ENCODE measurements around the gene CRYBG3. TPM values are rescaled to one million over a fixed set of nuclear protein-coding genes. Genes with fewer than 3 reads are reported as not detected.

Gene CRYBG3
- total RNA-seq, 4 donors from 2014 or later = 17.4 to 41.5 (median 38.1) TPM

DNA sequence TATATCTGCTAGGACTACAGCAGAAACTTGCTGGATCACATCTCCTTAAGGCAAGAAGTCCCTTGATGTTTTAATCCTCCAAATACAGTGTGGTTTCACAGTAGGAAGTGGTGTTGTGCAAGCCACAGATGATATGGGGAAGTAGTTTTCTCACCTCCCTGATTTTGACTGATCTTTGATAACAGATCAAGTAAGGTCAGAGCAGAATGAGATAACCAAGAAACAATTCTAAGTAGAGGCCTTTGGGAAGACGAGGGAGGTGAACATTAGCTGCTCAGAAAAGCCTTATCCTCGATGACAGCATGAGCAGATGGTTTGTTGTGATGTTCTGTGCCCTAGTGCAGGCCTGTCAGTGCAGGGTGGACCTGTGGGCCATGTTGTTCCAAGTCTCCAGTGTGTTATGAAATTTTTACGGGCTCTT, 89.1 kb downstream of the CRYBG3 start:
- Histone ChIP-seq H3K36me3 (no peaks in the 10 kb centered on the region), H3K9me3 (no peaks in the 10 kb centered on the region), H3K27ac (no peak overlapping the region), H3K4me1 (no peaks in the 10 kb centered on the region), H3K4me3 (no peak overlapping the region), H3K27me3 (no peaks in the 10 kb centered on the region)
- intact Hi-C loops (cut with DNase I; ENCODE audit: low total_unique reads) = no loop called here
- no peak for DNase-seq
- TF ChIP-seq POLR2A (IDR thresholded peaks at IDR 0.05) = no peak
- TF ChIP-seq, protein P1, sequence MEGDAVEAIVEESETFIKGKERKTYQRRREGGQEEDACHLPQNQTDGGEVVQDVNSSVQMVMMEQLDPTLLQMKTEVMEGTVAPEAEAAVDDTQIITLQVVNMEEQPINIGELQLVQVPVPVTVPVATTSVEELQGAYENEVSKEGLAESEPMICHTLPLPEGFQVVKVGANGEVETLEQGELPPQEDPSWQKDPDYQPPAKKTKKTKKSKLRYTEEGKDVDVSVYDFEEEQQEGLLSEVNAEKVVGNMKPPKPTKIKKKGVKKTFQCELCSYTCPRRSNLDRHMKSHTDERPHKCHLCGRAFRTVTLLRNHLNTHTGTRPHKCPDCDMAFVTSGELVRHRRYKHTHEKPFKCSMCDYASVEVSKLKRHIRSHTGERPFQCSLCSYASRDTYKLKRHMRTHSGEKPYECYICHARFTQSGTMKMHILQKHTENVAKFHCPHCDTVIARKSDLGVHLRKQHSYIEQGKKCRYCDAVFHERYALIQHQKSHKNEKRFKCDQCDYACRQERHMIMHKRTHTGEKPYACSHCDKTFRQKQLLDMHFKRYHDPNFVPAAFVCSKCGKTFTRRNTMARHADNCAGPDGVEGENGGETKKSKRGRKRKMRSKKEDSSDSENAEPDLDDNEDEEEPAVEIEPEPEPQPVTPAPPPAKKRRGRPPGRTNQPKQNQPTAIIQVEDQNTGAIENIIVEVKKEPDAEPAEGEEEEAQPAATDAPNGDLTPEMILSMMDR (IDR thresholded peaks at IDR 0.05) = no peak

DNA sequence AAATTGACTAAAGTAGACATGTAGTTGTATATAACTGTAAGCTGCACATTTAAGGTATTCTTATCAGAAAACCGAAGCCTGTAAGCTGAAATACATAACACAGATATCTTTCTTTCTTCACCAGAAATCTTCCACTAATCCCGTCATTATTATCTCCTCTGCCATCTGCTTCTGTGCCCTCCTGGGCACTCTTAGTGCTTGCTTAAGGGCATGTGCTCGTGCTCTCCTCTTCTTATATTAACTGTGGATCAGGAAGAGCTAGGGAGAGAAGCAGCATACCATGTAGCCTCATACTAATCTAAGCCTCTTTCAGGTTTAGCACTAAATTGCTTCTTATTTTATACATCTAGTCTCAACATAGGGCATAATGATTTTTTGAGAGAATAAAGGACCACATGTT, 89.6 kb downstream of the CRYBG3 start:
- Histone ChIP-seq H3K4me3 (no peak overlapping the region), H3K4me1 (no peaks in the 10 kb centered on the region), H3K36me3 (no peaks in the 10 kb centered on the region), H3K9me3 (no peaks in the 10 kb centered on the region), H3K27ac (no peak overlapping the region), H3K27me3 (no peaks in the 10 kb centered on the region)
- intact Hi-C loops (cut with DNase I; ENCODE audit: low total_unique reads) = no loop called here
- DNase-seq = no peak
- no peak for TF ChIP-seq POLR2A (IDR thresholded peaks at IDR 0.05)
- TF ChIP-seq, protein P1 (IDR thresholded peaks at IDR 0.05) = no peak

DNA sequence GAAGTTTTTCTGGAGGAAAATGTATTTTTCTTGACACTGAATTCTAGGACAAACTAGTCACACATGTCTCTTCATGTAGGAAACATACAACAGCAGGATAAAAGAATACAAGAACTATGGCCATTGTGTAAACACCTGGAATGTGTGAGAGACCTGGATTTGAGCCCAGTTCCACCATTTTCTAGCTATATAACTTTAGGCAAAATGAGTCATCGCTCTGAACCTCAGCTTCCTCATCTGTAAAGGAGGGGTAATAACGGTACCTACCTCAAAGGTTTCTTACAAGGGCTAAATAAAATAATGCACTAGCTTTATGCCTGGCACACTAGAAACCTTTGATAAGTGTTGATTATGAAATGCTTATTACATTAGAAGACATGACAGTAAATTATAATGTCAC, 92.6 kb downstream of the CRYBG3 start:
- Histone ChIP-seq H3K36me3 (no peaks in the 10 kb centered on the region), H3K27ac (no peak overlapping the region), H3K9me3 (no peaks in the 10 kb centered on the region), H3K27me3 (no peaks in the 10 kb centered on the region), H3K4me1 (no peaks in the 10 kb centered on the region), H3K4me3 (no peak overlapping the region)
- no peak for DNase-seq
- intact Hi-C loops (cut with DNase I; ENCODE audit: low total_unique reads) = no loop called here
- TF ChIP-seq POLR2A (IDR thresholded peaks at IDR 0.05) = no peak
- TF ChIP-seq, protein P1 (IDR thresholded peaks at IDR 0.05) = no peak

GRCh38 chr3:97916576-97916975, 94.8 kb downstream of the CRYBG3 start:
- DNase-seq = no peak
- no peaks in the 10 kb centered on the region for H3K9me3 ChIP-seq
- intact Hi-C loops (cut with DNase I; ENCODE audit: low total_unique reads) = no loop called here
- H3K36me3 ChIP-seq = no peaks in the 10 kb centered on the region
- TF ChIP-seq, protein P1 (IDR thresholded peaks at IDR 0.05) = no peak
- TF ChIP-seq POLR2A (IDR thresholded peaks at IDR 0.05) = no peak
- no peaks in the 10 kb centered on the region for H3K4me1 ChIP-seq
- H3K4me3 ChIP-seq = no peak overlapping the region
- no peak overlapping the region for H3K27ac ChIP-seq
- no peaks in the 10 kb centered on the region for H3K27me3 ChIP-seq

- no peaks in the 10 kb centered on the region for H3K4me1 ChIP-seq
- H3K36me3 ChIP-seq = no peaks in the 10 kb centered on the region
- DNase-seq = no peak
- TF ChIP-seq, protein P1 (IDR thresholded peaks at IDR 0.05) = no peak
- no peak for TF ChIP-seq POLR2A (IDR thresholded peaks at IDR 0.05)
- no peak overlapping the region for H3K4me3 ChIP-seq
- H3K27ac ChIP-seq = no peak overlapping the region
- H3K27me3 ChIP-seq = no peaks in the 10 kb centered on the region
- intact Hi-C loops (cut with DNase I; ENCODE audit: low total_unique reads) = no loop called here
- no peaks in the 10 kb centered on the region for H3K9me3 ChIP-seq
Measured at GRCh38 chr3:97917813-97918536, 96.2 kb downstream of the CRYBG3 start.
